Psoas muscle (tissue), 8 donors: ENCODE data around the gene ORAI2. TPM values are rescaled to one million over a fixed set of nuclear protein-coding genes. Genes with fewer than 3 reads are reported as not detected.

ENCODE experiments used
- ATAC-seq, 4 donors: fragments of 200-7000 bp; cut with Tn5 transposase; one replicate each; pipeline ENCODE4 v1.9.1; 2020; ENCODE audit warnings: moderate library complexity in 3 of 4, mild to moderate bottlenecking in 2 of 4
- DNase-seq, 2 donors: peaks; one replicate each; pipeline ENCODE4 v3.0.0-alpha.2; 2020
- H3K27ac ChIP-seq: fragments of 200-600 bp; one replicate; pipeline ENCODE4 v1.8.0; 2022
- H3K27me3 ChIP-seq, 3 donors: fragments of 200-600 bp in 1 of 3; one replicate each; pipeline versions ENCODE4 v1.6.1 to v1.8.0; 2013 to 2022; ENCODE audit warnings: low read length in 2 of 3, mild to moderate bottlenecking in 2 of 3, moderate library complexity in 1 of 3; ENCODE audit not compliant: insufficient read depth in 3 of 3
- H3K36me3 ChIP-seq, 2 donors: fragments of 200-600 bp in 1 of 2; one replicate each; pipeline versions ENCODE4 v1.6.1 to v1.8.0; 2013 to 2022; ENCODE audit warnings: low read depth in 1 of 2, mild to moderate bottlenecking in 1 of 2, moderate library complexity in 1 of 2; ENCODE audit not compliant: insufficient read depth in 1 of 2
- H3K4me1 ChIP-seq: fragments of 200-600 bp; one replicate; pipeline ENCODE4 v1.8.0; 2022
- H3K4me3 ChIP-seq: fragments of 200-600 bp; one replicate; pipeline ENCODE4 v1.8.0; 2022; ENCODE audit warnings: mild to moderate bottlenecking
- H3K9me3 ChIP-seq: fragments of 200-600 bp; one replicate; pipeline ENCODE4 v1.8.0; 2022
- WGBS, 3 donors: extraction: QIAGEN DNeasy Blood & Tissue Kit; methylation state at CpG; one replicate each; pipeline versions ENCODE4 v1.1.6 to v1.1.7; 2013; 5-methylcytosine and 5-hydroxymethylcytosine counted together
- intact Hi-C, 2 donors: fragments of 100-400 bp; cut with DNase I; formaldehyde crosslinking; loops; one replicate each; pipeline versions ENCODE4 v1.11.0 to v1.14.2; 2022
- polyA plus RNA-seq, 3 donors: library from polyadenylated mRNA; stranded (reverse); fragments of 200-250 nt; gene quantifications; one replicate each; pipeline ENCODE4 v1.2.3, GENCODE V29; 2013
- total RNA-seq, 4 donors: library from RNA; stranded (reverse); fragmentation: NEBNext Ultra II Directional in 2 of 4; extraction: Animal tissue kit (Norgen Biotek cat#: 25700) in 2 of 4; gene quantifications; one replicate each; pipeline versions ENCODE4 v1.2.1 to v1.2.4, GENCODE V29; 2021 to 2023
- TF ChIP-seq, protein P1 (sequence below): fragments of 200-600 bp; IDR thresholded peaks from one replicate; pipeline ENCODE4 v1.8.0; 2022; ENCODE audit warnings: antibody characterized with exemption
- donor health status: healthy with polysubstance abuse.
- donor health status: DM: no; HTN: no; CAD: no; lungs with moderate emphysema.
- donor health status: Bipolar disorder and iron deficiency.
- donor health status: healthy.
- donor health status: DM: yes; HTN: yes; CAD: no.
- donor health status: DM: no; HTN: no; CAD: no.
- donor health status: DM: no; HTN: no; CAD: no.
- donor health status: DM: yes; HTN: yes; CAD: no.

The ORAI2 gene
- total and polyA plus RNA-seq, 7 donors = 1.3 to 4.4 (median 2.1) TPM

DNA sequence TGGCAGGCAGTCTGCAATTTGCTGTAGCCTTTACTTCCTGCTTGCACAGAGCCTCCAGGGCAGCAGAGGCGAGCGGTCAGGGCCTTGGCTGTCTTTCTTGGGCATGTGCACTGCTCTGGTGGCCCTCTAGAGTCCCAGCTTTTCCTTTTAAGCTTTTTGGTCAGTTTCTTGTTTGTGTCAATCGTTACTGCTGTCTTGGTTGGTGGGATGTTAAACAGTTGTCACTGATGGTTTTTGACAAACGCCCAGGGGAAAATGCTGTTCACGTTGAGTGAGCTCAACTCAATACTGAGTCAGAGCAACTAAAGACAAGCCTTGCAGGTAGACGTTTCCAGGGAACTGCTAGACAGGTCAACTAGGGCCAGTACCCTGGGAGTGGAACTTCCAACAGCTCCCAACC, 23.3 kb upstream of the ORAI2 start:
- H3K36me3 ChIP-seq = peaks cover 6 to 93% of the 10 kb centered on the region in 2 donors
- TF ChIP-seq, protein P1, sequence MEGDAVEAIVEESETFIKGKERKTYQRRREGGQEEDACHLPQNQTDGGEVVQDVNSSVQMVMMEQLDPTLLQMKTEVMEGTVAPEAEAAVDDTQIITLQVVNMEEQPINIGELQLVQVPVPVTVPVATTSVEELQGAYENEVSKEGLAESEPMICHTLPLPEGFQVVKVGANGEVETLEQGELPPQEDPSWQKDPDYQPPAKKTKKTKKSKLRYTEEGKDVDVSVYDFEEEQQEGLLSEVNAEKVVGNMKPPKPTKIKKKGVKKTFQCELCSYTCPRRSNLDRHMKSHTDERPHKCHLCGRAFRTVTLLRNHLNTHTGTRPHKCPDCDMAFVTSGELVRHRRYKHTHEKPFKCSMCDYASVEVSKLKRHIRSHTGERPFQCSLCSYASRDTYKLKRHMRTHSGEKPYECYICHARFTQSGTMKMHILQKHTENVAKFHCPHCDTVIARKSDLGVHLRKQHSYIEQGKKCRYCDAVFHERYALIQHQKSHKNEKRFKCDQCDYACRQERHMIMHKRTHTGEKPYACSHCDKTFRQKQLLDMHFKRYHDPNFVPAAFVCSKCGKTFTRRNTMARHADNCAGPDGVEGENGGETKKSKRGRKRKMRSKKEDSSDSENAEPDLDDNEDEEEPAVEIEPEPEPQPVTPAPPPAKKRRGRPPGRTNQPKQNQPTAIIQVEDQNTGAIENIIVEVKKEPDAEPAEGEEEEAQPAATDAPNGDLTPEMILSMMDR = no peak
- DNase-seq (no peak), ATAC-seq (no peak)
- H3K27ac ChIP-seq = no peak overlapping the region
- H3K9me3 ChIP-seq = no peaks in the 10 kb centered on the region
- H3K27me3 ChIP-seq = no peaks in the 10 kb centered on the region
- no peak overlapping the region for H3K4me3 ChIP-seq
- 70 to 73% (median 71%) methylated on average over 6 of the region's 6 CpGs for WGBS, 3 donors
- peaks cover 10% of the 10 kb centered on the region for H3K4me1 ChIP-seq
- intact Hi-C loops = loop anchor here (5.0 kb wide), 2 partner anchors 42 to 52 kb away; partner anchors contain the start of genes ALKBH4 (in 1 of the 2) and LRWD1 (in 1 of the 2)

DNA sequence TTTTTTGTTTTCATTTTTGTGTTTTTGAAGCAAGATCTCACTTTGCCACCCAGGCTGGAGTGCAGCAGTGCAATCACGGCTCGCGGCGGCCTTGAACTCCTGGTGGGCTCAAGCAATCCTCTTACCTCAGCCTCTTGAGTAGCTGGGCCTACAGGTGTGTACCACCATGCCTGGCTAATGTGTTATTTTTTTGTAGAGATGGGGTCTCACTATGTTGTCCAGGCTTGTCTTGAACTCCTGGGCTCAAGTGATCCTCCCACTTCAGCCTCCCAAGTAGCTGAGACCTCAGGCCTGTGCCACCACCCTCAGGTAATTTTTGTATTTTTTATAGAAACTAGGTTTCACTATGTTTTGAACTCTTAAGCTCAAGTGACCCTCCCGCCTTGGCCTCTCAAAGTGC, 22.5 kb upstream of the ORAI2 start:
- DNase-seq (no peak), ATAC-seq (no peak)
- TF ChIP-seq, protein P1 = no peak
- Histone ChIP-seq H3K4me3 (no peak overlapping the region), H3K4me1 (peaks cover 10% of the 10 kb centered on the region), H3K36me3 (peaks cover 6 to 93% of the 10 kb centered on the region in 2 donors), H3K9me3 (no peaks in the 10 kb centered on the region), H3K27ac (no peak overlapping the region), H3K27me3 (no peaks in the 10 kb centered on the region)
- WGBS, 3 donors = 95 to 97% (median 96%) methylated on average over 5 of the region's 5 CpGs
- intact Hi-C loops = loop anchor here (5.0 kb wide), 2 partner anchors 41 to 51 kb away; partner anchors contain the start of genes ALKBH4 (in 1 of the 2) and LRWD1 (in 1 of the 2)

DNA sequence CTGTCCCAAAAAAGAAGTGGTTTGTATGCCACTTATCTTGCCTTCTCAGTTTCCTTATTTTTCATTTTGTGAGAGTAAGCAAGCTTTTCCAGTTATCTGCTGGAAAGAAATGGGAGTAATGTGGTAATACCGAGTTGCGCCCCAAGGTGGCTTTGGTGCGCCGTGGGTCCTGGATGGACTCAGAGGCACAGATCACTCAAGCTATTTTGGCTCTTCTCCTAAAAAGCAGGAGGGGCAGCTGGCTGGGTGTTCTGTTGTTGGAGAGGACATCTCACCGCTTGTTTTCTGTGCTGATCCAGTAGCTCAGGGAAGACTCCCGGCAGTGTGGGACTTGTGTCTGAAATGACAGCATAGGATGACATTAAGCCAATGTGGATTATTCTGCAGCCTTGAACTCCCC, 20.8 kb upstream of the ORAI2 start:
- Histone ChIP-seq H3K27ac (no peak overlapping the region), H3K4me3 (no peak overlapping the region), H3K4me1 (peaks cover 10% of the 10 kb centered on the region), H3K27me3 (no peaks in the 10 kb centered on the region), H3K36me3 (peaks cover 4 to 93% of the 10 kb centered on the region in 2 donors), H3K9me3 (no peaks in the 10 kb centered on the region)
- 20 to 38% (median 22%) methylated on average over 6 of the region's 6 CpGs for WGBS, 3 donors
- intact Hi-C loops = loop anchor here (5.0 kb wide), 2 partner anchors 40 to 50 kb away; partner anchors contain the start of genes ALKBH4 (in 1 of the 2) and LRWD1 (in 1 of the 2)
- TF ChIP-seq, protein P1 = peak; percentile 61
- ATAC-seq = peak; percentile 91 to 96 (median 94)
- peak; percentile 54 to 71 for DNase-seq

DNA sequence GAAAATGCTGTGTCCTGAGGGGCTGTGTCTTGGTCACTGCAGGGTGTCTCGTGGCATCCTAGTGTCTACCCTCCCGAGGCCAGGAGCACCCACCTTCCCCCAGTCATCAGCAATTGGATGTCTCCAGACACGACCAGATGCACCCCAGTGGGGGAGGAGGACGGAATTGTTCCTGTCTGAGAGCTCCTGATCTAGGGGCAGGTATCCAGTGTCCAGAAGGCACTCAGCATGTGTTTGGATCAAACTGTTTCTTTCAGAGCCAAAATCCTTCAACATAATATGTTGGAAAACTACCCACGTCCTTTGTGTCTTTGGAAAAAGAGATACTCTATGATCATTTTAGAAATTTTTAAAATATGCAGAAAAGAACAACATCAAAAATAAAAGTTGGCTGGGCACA, 20.3 kb upstream of the ORAI2 start:
- peaks cover 4 to 93% of the 10 kb centered on the region in 2 donors for H3K36me3 ChIP-seq
- peaks cover 10% of the 10 kb centered on the region for H3K4me1 ChIP-seq
- H3K27ac ChIP-seq = no peak overlapping the region
- intact Hi-C loops = loop anchor here (5.0 kb wide), 2 partner anchors 39 to 49 kb away; partner anchors contain the start of genes ALKBH4 (in 1 of the 2) and LRWD1 (in 1 of the 2)
- ATAC-seq (peak in 1 of 4 donors; percentile 8), DNase-seq (no peak)
- 40 to 60% (median 53%) methylated on average over 5 of the region's 5 CpGs for WGBS, 3 donors
- no peaks in the 10 kb centered on the region for H3K9me3 ChIP-seq
- no peaks in the 10 kb centered on the region for H3K27me3 ChIP-seq
- TF ChIP-seq, protein P1 = no peak
- no peak overlapping the region for H3K4me3 ChIP-seq

DNA sequence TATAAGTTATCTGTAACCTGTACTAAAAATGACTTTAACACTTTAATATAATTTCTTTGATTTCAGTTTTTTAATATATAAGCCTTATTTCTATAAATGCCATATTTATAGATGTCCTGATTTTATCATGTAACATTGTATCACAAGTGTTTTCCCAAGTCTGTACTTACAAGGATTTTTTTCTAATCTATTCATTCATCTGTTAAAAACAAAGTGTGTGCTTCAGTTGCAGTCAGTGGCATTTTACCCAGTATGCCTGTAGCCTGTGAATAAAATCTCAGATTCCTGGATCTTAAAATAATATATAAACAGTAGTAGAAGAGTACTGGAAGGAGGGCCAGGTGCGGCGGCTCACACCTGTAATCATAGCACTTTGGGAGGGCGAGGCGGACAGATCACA, 19.8 kb upstream of the ORAI2 start:
- TF ChIP-seq, protein P1 = no peak
- Histone ChIP-seq H3K4me1 (peaks cover 10% of the 10 kb centered on the region), H3K36me3 (peaks cover 0 to 93% of the 10 kb centered on the region in 2 donors), H3K27ac (no peak overlapping the region), H3K4me3 (no peak overlapping the region), H3K27me3 (no peaks in the 10 kb centered on the region), H3K9me3 (no peaks in the 10 kb centered on the region)
- no peak for DNase-seq
- ATAC-seq = no peak
- intact Hi-C loops = loop anchor here (5.0 kb wide), 2 partner anchors 39 to 49 kb away; partner anchors contain the start of genes ALKBH4 (in 1 of the 2) and LRWD1 (in 1 of the 2)
- WGBS, 3 donors = 91 to 98% (median 97%) methylated on average over 4 of the region's 4 CpGs
